Measurements from ENCODE around the gene SMPDL3B.

The SMPDL3B gene

DNA sequence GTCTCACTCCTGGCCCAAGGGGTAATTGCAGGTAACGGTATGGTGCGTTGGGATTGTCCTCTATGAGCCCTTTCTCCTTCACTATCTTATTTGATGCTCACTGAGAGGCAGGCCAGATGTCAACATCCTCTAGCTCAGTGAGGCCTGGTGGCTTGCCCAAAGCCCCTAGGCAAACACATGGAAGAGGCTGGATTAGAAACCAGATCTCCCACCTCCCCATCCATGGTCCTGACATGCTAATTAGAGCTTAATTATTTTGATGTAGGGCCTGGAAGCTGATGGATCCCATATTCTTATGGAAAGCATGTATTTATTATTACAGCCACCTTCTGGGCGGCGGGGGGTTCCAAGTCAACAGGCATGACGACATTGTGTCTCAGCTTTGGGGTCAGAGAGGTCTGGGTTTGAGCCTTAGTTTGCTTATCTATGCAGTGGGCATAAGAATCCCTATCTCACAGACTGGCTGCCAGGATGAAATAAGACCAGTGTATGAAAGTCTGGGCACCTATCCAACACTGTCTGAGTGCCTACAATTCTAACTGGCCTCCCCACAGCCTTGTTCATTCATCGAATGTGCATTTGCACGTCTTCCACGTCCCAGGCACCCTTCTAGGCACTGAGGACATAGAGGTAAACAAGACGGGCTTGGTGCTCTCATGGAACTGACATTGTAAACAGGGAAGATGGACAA, 6.2 kb downstream of the SMPDL3B start:
- DNase-seq (ENCODE audit: low spot score) = peak; percentile 23

DNA sequence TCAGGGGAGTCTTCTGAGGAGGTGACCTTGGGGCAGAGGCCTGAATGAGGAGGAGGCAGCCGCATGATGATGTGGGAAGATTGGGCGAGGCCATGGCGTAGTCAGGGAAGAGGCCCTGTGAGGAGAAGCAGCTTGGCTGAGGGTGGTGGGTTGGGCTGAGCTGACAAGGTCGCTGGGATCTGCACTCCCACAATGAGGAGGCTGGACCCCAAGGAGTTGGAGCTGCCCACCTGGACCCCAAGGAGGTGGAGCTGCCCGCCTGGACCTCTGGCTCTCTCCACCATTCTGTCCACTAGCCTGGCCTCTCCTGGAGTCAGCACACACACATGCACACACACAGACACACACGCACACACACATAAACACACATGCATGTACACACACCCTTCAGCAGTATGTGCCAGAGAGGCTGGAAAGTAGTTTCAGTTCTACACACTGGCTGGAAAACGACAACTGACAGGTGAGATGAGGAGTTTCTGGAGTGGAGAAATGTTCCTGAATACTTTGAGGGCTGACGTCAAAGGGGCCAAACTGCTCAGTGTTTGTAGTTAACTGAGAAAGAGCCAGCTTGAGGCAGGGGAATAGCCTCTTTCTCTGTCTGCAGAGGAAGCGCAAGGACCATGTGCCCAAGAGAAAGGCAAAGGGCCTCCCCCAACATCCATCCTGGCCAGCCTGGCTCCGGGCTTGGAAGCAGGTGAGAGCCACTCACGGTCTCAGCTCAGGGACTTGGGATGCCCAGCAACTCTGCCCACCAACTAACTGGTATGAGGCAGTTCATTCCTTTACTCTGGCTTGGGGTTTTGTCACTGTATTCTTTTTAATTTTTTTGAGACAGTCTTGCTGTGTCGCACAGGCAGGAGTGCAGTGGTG, 7.1 kb downstream of the SMPDL3B start:
- DNase-seq (ENCODE audit: low spot score) = no peak

DNA sequence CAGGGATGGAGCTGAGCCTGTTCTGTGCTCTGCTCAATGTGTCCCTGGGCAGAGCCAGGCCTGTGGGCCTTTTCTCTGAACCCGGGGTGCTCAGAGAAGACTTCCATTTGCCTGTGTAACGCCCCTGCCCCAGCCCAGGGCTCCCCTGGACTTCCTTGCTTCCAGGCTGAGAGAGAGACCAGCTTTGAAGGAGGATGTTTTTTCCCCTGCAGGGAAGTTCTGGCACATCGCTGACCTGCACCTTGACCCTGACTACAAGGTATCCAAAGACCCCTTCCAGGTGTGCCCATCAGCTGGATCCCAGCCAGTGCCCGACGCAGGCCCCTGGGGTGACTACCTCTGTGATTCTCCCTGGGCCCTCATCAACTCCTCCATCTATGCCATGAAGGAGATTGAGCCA, 10.2 kb downstream of the SMPDL3B start:
- DNase-seq (ENCODE audit: low spot score) = no peak

DNA sequence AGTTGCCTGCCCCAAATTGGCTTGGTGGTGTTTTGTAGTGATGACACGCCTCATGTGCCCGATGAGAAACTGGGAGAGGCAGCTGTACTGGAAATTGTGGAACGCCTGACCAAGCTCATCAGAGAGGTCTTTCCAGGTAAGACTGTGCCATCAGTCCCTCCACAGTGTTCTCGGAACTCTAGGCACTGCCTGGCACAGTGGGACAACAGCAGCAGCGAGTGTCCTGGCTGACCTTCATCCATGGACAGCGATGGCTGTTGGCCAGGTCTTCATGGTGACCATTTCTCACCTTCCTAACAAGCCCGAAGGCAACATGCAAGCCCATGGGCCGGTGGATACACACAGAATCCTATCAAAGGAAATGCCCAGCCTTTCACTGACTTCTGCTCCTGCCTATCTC, 14.2 kb downstream of the SMPDL3B start:
- DNase-seq (ENCODE audit: low spot score) = no peak

DNA sequence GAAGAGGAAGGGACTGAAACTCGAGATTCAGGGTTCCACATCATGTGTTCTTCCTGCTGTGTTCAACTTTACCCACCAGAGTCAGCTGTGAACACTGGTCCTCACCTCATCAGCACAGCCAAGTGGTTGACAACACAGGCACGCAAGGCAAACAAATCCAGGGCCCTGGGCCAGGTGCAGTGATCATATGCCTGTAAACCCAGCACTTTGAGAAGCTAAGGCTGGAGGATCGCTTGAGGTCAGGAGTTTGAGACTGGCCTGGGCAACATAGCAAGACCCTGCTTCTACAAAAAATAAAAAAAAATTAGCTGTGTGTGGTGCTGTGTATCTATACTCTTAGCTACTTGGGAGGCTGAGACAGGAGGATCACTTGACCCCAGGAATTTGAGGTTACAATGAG, 16.6 kb downstream of the SMPDL3B start:
- no peak for DNase-seq (ENCODE audit: low spot score)

DNA sequence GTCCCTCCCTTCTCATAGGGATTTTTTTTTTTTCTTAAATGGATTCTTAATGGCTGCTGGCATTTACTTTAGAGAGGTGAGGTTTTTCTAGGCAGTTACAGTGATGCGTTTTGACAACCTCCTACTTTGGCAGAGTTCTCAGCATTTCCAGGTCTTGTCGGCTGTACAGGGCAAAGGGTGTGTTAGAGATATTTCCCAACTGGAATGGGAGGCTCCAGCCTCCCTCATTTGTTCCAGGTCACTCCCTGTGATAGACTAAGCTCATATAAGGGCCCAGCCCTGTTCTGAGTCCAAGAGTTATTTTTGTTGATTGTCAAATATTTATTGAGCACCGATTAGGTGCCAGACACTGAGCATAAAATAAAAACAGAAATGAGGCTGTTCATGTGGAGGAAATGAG, 17.3 kb downstream of the SMPDL3B start:
- no peak for DNase-seq (ENCODE audit: low spot score)

DNA sequence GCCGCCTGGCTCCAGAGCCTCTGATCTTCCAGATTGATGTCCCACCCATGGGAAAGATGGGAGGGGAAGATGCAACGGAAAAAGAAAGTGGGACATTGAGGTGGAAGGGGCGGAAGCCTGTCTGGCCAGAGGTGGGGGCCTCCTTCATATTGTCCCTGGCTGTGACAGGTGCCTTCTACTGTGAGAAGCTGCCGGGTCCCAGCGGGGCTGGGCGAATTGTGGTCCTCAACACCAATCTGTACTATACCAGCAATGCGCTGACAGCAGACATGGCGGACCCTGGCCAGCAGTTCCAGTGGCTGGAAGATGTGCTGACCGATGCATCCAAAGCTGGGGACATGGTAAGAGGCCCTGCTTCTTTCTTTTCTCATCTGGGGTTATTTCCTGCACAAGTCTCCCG, 19.4 kb downstream of the SMPDL3B start:
- DNase-seq (ENCODE audit: low spot score) = no peak

DNA sequence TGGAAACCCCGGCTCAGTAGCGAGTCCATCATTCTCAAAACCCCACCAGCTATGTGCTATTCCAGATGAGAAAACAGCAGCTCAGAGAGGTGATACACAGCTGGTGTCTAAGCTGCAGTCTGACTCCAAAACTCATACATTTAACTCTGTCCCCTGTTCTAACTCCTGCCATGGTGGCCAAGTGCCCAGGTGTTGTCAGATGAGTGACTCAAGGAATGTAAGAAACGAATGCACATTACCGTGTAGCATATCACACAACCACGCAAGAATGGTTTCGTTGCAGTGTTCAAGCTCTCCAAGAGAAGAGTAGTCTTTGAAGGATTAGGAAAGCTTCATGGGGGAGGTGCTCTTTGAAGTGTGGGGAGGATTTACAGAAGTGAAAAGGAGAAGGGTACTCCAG, 20.3 kb downstream of the SMPDL3B start:
- DNase-seq (ENCODE audit: low spot score) = no peak

DNA sequence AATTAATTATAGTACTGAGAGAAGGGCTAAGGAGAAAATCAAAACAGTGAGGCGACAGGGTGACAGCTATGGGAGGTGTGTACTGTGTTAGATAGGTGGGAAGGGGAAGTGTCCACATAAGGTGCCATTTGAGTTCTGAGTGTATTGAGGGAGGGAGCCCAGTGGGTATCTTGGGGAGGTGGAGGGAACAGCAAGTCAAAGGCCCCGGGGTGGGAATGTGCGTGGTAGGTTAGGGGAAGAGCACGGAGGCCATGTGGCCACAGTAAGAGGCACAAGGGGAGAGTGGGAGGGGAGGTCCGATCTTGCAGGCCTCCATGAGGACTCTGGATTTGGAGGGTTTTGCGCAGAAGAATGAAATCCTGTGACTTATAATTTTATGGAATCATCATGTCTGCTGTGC, 22.0 kb downstream of the SMPDL3B start:
- DNase-seq (ENCODE audit: low spot score) = no peak

DNA sequence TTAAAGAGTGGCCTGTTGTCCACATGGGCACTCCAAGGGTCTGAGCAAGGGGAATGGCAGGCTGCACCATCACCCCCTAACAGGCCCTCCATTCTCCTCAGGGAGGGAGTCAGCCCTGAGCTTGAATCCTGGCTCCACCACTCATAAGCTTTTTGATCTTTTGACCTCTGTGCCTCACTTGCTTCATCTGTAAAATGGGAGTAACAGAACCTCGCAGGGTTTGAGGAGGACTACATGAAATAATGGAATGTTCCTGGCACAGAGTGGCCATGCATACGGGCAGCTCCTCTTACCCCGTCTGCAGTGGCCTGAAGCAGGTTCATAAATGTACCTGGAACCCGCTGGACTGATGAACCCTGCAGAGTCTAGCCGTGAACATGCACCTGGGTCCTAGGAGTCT, 22.9 kb downstream of the SMPDL3B start:
- no peak for DNase-seq (ENCODE audit: low spot score)

DNA sequence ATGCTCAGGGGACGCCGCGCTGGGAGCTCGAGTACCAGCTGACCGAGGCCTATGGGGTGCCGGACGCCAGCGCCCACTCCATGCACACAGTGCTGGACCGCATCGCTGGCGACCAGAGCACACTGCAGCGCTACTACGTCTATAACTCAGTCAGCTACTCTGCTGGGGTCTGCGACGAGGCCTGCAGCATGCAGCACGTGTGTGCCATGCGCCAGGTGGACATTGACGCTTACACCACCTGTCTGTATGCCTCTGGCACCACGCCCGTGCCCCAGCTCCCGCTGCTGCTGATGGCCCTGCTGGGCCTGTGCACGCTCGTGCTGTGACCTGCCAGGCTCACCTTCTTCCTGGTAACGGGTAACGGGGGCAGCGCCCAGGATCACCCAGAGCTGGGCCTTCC, 23.7 kb downstream of the SMPDL3B start:
- no peak for DNase-seq (ENCODE audit: low spot score)

DNA sequence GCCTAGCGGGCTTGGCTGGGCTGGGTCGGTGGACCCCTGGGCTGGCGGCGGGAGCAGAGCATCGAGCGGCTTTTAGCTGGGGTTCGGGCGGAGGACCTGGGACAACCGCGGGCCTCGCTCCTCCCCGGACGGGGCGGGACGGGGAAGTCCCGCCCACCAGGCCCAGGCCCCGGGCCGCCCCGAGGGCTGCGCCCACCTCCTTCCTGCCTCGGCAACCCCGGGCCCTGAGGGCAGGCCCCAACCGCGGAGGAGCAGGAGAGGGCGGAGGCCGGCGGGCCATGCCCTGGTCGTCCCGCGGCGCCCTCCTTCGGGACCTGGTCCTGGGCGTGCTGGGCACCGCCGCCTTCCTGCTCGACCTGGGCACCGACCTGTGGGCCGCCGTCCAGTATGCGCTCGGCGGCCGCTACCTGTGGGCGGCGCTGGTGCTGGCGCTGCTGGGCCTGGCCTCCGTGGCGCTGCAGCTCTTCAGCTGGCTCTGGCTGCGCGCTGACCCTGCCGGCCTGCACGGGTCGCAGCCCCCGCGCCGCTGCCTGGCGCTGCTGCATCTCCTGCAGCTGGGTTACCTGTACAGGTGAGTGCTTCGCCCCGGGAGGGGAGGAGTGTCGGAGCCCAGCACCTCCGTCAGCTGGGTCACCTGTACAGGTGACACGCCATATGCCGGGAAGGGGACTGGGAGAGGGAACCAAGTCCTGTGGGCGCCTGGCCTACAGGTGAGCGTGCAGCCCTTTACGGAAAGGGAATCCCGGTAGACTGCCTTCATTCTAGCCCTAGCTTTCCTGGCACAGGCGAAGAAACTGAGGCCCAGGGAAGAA, 25.2 kb downstream of the SMPDL3B start, which contains the start of gene XKR8:
TSS of gene XKR8 (plus strand) at position 182 of the 812 bp plus-strand sequence. CDS start at position 279, 97 bp downstream.
- DNase-seq (ENCODE audit: low spot score) = peak; percentile 48

DNA sequence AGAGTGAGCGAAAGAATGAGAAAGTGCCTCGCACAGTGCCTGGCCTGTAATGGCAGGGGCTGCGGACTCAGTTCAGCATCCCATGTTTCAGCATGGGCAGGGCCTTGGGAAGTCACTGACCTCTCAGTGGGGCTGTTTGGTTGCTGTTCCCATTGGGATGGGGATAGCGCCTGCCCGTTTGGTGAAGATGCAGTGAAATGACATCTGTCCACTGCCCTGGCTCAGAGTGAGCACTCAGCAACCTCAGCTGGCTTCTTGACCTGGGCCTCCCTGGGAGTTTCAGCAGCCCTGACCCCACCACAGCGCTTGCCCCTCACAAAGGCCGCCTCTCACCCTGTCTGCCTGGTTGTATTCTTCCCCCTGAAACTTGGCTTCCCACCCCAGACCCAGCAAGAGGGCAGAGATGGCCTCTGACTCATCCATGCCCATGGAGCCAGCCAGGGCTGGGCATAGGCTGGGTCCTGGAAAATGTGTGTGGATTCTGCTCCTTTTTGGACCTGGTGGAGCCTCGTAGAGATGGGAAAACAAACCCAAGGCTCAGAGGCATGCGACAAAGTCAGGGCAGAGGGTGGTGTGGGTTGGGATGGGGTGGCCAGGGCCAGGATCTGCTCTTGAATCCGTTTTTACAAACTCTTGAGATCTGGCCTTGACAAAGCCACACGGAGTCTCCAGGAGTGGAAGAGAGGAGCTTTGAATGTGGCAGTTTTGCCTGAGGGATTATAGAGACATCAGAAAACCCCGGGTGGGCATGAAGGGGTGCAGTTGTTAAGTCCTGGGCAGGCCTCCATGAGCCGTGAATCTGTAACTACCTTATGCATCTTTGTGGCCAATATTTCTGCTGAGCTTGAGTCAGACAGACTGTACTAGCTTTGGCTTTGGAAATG, 26.2 kb downstream of the SMPDL3B start:
- DNase-seq (ENCODE audit: low spot score) = no peak

DNA sequence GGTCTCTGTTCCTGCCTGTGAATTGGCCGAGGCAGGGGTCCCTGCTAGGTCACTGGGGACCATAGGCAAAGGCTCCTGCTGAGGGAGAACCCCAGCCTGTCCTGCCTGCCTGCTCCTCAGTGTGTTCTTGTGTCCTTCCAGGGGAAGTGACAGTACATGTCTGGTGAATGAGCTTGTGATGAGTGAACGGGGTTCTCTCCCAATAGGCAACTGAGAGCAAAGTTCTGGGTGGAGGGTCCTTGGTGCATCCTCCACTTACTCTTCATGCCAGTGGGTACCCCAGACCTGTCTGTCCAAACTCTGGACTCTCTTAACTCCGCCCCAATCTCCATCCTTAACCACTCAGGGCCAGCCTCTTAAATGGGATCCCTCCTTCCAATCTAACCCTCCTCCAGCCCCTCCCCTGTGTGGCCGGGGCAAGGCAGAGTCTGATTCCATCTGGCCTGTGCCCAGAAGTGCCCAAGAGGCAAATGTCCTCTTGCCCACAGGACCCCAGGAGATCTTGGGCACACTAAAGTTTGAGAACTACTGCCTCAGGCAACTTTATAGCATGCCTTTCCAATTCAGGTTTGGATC, 26.9 kb downstream of the SMPDL3B start:
- no peak for DNase-seq (ENCODE audit: low spot score)

DNA sequence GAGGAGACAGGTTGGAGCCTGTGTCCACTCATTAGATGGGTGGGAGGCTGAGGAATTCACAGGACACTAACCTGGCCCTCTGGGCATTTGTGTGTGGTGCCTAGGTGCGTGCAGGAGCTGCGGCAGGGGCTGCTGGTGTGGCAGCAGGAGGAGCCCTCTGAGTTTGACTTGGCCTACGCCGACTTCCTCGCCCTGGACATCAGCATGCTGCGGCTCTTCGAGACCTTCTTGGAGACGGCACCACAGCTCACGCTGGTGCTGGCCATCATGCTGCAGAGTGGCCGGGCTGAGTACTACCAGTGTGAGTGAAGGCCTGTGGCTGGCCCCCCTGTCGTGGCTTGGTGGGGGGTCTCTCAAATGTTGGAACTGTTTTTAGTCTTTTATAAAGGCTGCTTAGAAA, 28.6 kb downstream of the SMPDL3B start:
- no peak for DNase-seq (ENCODE audit: low spot score)

DNA sequence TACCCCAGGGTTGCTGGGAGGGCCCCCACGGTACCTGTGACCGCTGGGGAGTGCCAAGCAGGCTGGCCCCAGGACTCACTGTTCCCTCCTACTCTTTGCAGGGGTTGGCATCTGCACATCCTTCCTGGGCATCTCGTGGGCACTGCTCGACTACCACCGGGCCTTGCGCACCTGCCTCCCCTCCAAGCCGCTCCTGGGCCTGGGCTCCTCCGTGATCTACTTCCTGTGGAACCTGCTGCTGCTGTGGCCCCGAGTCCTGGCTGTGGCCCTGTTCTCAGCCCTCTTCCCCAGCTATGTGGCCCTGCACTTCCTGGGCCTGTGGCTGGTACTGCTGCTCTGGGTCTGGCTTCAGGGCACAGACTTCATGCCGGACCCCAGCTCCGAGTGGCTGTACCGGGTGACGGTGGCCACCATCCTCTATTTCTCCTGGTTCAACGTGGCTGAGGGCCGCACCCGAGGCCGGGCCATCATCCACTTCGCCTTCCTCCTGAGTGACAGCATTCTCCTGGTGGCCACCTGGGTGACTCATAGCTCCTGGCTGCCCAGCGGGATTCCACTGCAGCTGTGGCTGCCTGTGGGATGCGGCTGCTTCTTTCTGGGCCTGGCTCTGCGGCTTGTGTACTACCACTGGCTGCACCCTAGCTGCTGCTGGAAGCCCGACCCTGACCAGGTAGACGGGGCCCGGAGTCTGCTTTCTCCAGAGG, 31.8 kb downstream of the SMPDL3B start:
- DNase-seq (ENCODE audit: low spot score) = no peak

DNA sequence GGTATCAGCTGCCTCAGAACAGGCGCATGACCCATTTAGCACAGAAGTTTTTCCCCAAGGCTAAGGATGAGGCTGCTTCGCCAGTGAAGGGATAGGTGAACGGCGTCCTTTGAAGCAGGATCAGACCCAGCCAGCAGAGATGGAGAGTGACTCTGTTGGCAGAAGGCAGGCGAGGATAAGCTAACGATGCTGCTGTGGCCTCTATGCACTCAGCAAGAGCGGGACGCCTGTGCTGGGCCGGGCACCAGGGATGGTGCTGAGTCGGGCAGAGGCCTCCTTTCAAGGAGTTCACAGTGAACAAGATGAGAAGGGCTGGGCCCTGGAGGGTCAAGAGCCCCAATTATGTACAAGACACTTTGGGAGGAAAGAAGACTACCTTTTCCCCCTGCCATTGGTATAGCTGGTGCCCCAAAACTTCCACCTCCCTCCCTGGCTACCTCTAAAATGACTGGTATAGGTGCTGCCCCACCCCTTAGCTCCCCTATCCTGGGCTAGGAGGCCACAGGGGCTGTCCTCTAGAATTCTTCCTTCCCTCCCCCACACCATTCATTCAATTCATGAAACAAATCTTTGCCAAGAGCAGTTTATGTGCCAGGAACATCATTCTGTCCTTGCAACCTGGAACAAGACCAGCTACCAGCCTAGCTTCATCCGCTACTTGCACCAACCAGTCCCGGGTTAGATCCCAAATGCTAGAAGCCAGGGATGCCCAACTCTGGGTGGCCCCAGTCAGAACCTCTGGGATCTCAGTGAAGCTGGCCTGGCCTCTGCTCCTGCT, 32.5 kb downstream of the SMPDL3B start:
- no peak for DNase-seq (ENCODE audit: low spot score)

DNA sequence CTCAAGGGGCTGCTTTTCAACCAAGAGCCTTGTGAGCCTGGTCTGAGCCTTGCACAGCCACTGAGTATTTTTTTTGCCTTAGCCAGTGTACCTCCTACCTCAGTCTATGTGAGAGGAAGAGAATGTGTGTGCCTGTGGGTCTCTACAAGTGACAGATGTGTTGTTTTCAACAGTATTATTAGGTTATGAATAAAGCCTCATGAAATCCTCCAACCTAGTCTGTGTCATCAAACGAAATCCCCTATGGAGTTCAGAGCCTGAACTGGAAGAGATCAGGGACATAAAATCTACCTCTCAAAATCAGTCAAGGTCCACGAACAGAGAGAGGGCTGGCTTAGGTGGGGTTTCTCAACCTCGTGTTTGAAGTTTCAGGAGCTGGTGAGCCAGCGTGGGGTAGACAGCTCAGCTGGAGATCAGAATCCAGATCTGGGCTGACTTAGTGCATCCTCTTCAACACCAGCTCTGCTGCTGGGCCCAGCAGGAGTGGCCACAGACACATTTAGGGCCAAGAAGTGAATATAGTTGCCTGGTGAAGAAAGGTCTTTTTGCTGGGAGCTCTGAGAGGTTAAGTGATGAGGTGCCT, 33.2 kb downstream of the SMPDL3B start:
- DNase-seq (ENCODE audit: low spot score) = no peak

DNA sequence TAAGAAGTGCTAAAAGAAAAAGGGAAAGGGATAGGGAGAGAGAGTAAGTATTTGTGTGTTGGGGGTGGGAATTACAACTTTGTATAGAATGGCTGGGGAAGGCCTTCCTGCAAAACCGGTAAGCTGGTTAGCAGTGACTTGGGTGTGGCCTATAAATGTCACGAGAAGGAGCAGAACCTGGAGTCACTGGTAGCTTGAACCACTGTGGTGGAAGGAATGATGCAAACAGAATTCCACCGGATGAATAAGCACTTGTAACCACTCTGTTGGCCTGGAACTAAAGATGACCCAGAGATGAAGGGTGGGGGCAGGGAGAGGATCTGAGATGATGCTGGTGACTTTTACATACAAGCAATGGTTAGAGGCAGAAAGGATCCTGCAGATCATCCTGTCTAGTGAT, 33.9 kb downstream of the SMPDL3B start:
- no peak for DNase-seq (ENCODE audit: low spot score)
